Psoas muscle (tissue), 8 donors: ENCODE data around the gene TRIM44. TPM values are rescaled to one million over a fixed set of nuclear protein-coding genes. Genes with fewer than 3 reads are reported as not detected.
A peak's percentile ranks its signal among the peaks of the same experiment; 100 is the strongest.

Experiments used
- ATAC-seq, 4 donors: fragments of 200-7000 bp; cut with Tn5 transposase; one replicate each; pipeline ENCODE4 v1.9.1; 2020; ENCODE audit warnings: moderate library complexity in 3 of 4, mild to moderate bottlenecking in 2 of 4
- DNase-seq, 2 donors: peaks; one replicate each; pipeline ENCODE4 v3.0.0-alpha.2; 2020
- H3K27ac ChIP-seq: fragments of 200-600 bp; one replicate; pipeline ENCODE4 v1.8.0; 2022
- H3K27me3 ChIP-seq, 3 donors: fragments of 200-600 bp in 1 of 3; one replicate each; pipeline versions ENCODE4 v1.6.1 to v1.8.0; 2013 to 2022; ENCODE audit warnings: low read length in 2 of 3, mild to moderate bottlenecking in 2 of 3, moderate library complexity in 1 of 3; ENCODE audit not compliant: insufficient read depth in 3 of 3
- H3K36me3 ChIP-seq, 2 donors: fragments of 200-600 bp in 1 of 2; one replicate each; pipeline versions ENCODE4 v1.6.1 to v1.8.0; 2013 to 2022; ENCODE audit warnings: low read depth in 1 of 2, mild to moderate bottlenecking in 1 of 2, moderate library complexity in 1 of 2; ENCODE audit not compliant: insufficient read depth in 1 of 2
- H3K4me1 ChIP-seq: fragments of 200-600 bp; one replicate; pipeline ENCODE4 v1.8.0; 2022
- H3K4me3 ChIP-seq: fragments of 200-600 bp; one replicate; pipeline ENCODE4 v1.8.0; 2022; ENCODE audit warnings: mild to moderate bottlenecking
- H3K9me3 ChIP-seq: fragments of 200-600 bp; one replicate; pipeline ENCODE4 v1.8.0; 2022
- WGBS, 3 donors: extraction: QIAGEN DNeasy Blood & Tissue Kit; methylation state at CpG; one replicate each; pipeline versions ENCODE4 v1.1.6 to v1.1.7; 2013; 5-methylcytosine and 5-hydroxymethylcytosine counted together
- intact Hi-C, 2 donors: fragments of 100-400 bp; cut with DNase I; formaldehyde crosslinking; loops; one replicate each; pipeline versions ENCODE4 v1.11.0 to v1.14.2; 2022
- polyA plus RNA-seq, 3 donors: library from polyadenylated mRNA; stranded (reverse); fragments of 200-250 nt; gene quantifications; one replicate each; pipeline ENCODE4 v1.2.3, GENCODE V29; 2013
- total RNA-seq, 4 donors: library from RNA; stranded (reverse); fragmentation: NEBNext Ultra II Directional in 2 of 4; extraction: Animal tissue kit (Norgen Biotek cat#: 25700) in 2 of 4; gene quantifications; one replicate each; pipeline versions ENCODE4 v1.2.1 to v1.2.4, GENCODE V29; 2021 to 2023
- TF ChIP-seq, protein P1 (sequence below): fragments of 200-600 bp; IDR thresholded peaks from one replicate; pipeline ENCODE4 v1.8.0; 2022; ENCODE audit warnings: antibody characterized with exemption
- donor health status: healthy with polysubstance abuse.
- donor health status: DM: no; HTN: no; CAD: no; lungs with moderate emphysema.
- donor health status: Bipolar disorder and iron deficiency.
- donor health status: healthy.
- donor health status: DM: yes; HTN: yes; CAD: no.
- donor health status: DM: no; HTN: no; CAD: no.
- donor health status: DM: no; HTN: no; CAD: no.
- donor health status: DM: yes; HTN: yes; CAD: no.

Gene TRIM44
- total and polyA plus RNA-seq, 7 donors = 6.8 to 46.8 (median 34.0) TPM

DNA sequence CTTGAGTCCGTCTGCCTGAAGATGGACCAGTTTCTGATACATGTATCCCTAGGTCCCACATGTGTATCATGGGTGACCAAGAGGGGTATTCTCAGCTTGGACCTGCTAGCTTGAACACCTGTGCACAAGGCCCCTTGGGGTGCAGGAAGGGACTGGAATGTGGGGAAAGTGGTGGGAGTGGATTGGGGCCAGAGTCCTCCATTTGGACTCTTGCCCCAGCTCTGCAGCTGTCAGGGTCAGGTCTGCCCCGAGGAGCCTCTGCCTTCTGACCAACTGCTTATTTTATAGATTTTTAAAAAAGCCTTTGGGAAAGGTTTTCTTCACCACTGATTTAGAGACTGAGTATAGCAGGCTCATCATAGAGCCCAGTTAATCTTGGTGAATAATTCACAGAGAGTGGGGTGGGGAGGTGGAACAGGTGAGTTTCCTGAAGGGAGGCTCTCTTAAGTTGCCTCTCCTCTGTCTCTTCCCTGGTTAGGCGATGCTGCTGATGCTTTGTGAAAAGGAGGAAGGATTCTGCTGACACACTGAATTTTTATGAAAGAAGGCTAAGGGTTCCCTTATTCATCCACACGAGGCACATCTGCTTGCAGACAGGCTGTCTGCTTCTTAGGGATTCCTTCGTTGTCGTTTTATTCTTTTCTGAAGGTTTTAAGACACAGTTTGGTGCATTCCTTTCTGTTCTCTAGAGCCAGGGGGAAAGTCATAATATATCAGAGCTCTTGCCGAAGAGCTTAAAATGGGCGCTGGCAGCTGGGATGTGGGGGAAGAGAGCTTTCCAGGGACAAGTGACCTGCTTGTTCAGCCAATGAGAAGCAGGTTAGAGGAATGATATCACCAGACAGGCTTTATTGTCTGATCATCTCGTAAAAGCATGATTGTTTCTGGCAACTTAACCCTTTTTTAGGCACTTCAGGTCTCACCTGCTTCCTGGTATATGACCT, 19.9 kb downstream of the TRIM44 start:
- Histone ChIP-seq H3K27me3 (no peaks in the 10 kb centered on the region), H3K36me3 (peaks cover 4 to 24% of the 10 kb centered on the region in 2 donors), H3K4me3 (peak overlapping the region; percentile 21), H3K4me1 (peaks cover 39% of the 10 kb centered on the region), H3K9me3 (no peaks in the 10 kb centered on the region), H3K27ac (peak overlapping the region; percentile 44)
- WGBS, 3 donors = 19 to 23% (median 21%) methylated on average over 9 of the region's 9 CpGs
- no peak for DNase-seq
- intact Hi-C loops = no loop called here
- TF ChIP-seq, protein P1, sequence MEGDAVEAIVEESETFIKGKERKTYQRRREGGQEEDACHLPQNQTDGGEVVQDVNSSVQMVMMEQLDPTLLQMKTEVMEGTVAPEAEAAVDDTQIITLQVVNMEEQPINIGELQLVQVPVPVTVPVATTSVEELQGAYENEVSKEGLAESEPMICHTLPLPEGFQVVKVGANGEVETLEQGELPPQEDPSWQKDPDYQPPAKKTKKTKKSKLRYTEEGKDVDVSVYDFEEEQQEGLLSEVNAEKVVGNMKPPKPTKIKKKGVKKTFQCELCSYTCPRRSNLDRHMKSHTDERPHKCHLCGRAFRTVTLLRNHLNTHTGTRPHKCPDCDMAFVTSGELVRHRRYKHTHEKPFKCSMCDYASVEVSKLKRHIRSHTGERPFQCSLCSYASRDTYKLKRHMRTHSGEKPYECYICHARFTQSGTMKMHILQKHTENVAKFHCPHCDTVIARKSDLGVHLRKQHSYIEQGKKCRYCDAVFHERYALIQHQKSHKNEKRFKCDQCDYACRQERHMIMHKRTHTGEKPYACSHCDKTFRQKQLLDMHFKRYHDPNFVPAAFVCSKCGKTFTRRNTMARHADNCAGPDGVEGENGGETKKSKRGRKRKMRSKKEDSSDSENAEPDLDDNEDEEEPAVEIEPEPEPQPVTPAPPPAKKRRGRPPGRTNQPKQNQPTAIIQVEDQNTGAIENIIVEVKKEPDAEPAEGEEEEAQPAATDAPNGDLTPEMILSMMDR = no peak
- peak; percentile 66 to 82 (median 76) for ATAC-seq

DNA sequence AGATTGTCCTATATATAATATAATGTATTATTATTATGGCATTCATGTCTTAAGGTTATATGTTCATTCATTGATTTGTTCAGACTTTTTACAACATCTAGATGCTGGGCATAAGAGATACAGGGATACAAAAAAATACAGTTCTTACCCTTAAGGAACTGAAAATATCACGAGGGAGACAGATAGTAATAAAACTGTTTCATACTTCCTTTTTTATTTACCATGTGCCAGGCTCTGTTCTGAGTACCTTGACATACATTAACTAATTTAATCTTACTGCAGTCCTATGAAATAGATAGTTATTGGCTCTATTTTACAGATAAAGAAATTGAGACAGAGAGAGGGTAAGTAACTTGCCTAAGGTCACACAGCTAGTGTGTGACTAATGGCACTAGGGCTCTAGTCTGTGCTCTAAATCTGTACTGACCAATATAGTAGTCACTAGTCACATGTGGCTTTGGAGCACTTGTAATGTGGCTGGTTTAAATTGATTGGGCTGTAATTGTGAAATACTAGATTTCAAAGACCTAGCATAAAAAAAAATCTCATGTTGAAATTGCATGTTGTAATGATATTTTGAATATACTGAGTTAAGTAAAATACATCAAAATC, 21.3 kb downstream of the TRIM44 start:
- Histone ChIP-seq H3K9me3 (no peaks in the 10 kb centered on the region), H3K27me3 (no peaks in the 10 kb centered on the region), H3K4me3 (no peak overlapping the region), H3K4me1 (peaks cover 30% of the 10 kb centered on the region), H3K36me3 (peaks cover 4 to 30% of the 10 kb centered on the region in 2 donors), H3K27ac (no peak overlapping the region)
- WGBS, 3 donors = 77 to 79% (median 77%) methylated on average over 1 of the region's 1 CpG
- ATAC-seq (peak; percentile 42 to 79 (median 62)), DNase-seq (no peak)
- intact Hi-C loops = no loop called here
- TF ChIP-seq, protein P1 = no peak

DNA sequence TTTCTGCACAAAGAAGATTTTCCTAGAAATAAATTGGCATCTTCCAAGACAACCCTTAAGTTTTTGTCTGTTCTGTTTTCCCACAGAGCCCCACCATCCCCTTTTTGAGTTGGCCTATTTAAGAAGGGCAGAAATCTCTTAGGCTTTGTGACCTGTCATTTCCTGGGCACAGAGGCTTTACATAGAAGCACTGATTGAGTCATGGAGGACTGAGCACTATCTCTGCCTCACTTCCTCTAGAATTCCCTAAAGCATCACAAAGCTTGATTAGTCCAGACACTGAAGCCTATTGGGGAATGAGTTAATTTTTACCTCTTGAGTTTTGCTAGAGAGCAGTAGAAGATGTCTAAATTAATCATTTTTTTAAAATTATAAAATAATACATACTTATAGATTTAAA, 25.4 kb downstream of the TRIM44 start:
- intact Hi-C loops = no loop called here
- no peak for ATAC-seq
- no peak for DNase-seq
- TF ChIP-seq, protein P1 = no peak
- H3K4me3 ChIP-seq = no peak overlapping the region
- H3K27me3 ChIP-seq = no peaks in the 10 kb centered on the region
- no peak overlapping the region for H3K27ac ChIP-seq
- H3K36me3 ChIP-seq = peaks cover 4 to 30% of the 10 kb centered on the region in 2 donors
- H3K9me3 ChIP-seq = no peaks in the 10 kb centered on the region
- peaks cover 14% of the 10 kb centered on the region for H3K4me1 ChIP-seq

DNA sequence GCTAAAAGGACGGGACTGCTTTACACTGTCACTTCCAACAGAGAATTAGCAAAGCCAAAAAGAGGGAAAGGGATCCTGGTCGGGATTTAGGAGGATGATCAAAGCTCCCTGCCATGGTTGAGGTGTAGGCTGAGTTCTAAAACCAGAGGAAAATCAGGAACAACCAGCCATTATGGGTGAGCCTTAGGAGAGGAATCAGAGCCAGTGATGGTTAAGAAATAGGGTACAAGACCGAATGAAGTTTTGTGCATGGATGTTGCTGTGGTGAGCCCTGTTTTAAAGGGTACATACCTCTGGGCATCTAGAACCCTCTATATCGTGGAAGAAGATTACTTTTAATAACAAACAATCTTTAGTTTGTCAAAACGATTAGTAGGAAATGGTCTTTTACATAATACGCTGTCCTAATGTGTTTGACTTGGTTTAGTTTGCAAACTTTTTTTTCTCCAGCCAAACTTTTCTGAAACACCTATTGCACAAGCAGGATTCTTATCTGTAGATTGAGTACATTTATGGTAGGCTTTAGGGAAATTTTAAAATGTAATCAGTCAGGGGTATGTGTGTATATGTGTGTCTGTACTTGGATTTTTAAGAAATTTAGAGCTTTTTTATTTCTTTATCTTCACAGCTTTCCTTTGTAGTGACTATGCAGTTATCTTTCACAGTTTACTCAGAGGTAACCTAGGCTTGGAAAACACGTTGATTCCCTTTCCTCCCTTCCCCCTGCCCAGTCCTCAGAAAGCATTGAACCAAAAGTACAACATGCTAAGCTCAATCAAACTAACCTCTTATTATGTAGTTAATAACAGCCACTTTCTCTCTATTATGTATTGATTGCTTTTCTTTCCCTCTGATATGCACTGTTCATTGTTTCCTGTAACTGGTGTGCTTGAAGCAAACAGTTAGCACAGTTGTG, 26.8 kb downstream of the TRIM44 start:
- Histone ChIP-seq H3K27ac (no peak overlapping the region), H3K27me3 (no peaks in the 10 kb centered on the region), H3K36me3 (peaks cover 4 to 30% of the 10 kb centered on the region in 2 donors), H3K4me3 (no peak overlapping the region), H3K4me1 (peaks cover 2% of the 10 kb centered on the region), H3K9me3 (no peaks in the 10 kb centered on the region)
- ATAC-seq (no peak), DNase-seq (no peak)
- intact Hi-C loops = no loop called here
- WGBS, 3 donors = 86 to 91% (median 86%) methylated on average over 7 of the region's 7 CpGs
- TF ChIP-seq, protein P1 = no peak
